GM19043 (cell line): ENCODE data around the gene UHRF2.
"Not testable (repeated sequence)": the region's sequence is repeated elsewhere in the genome, so short reads cannot be mapped to it uniquely, and the experiment has no call there.

Experiments
- ATAC-seq: cut with Tn5 transposase; IDR thresholded peaks from one replicate; pipeline ENCODE4 v1.9.1; 2021; ENCODE audit warnings: low read depth; ENCODE audit not compliant: unreplicated experiment

The UHRF2 gene

DNA sequence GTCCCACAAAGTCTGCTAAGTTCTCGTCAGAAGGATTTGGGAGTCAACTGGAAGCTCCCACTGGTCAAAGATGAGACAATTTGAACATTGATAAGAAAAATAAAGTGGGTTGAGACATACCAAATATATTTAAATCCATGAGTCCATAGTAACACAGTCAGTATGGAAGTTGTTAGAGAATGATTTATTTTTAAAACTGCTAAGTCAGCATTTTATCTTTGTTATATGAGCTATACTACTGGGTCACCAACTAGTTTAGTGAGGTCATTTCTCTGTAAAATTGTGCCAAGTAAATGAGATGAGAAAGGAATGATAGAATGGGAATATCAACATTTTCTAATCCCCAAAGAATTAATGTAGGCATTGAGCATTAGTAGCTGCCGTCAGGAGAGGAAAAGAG, 60.2 kb downstream of the UHRF2 start:
- ATAC-seq: no peak

DNA sequence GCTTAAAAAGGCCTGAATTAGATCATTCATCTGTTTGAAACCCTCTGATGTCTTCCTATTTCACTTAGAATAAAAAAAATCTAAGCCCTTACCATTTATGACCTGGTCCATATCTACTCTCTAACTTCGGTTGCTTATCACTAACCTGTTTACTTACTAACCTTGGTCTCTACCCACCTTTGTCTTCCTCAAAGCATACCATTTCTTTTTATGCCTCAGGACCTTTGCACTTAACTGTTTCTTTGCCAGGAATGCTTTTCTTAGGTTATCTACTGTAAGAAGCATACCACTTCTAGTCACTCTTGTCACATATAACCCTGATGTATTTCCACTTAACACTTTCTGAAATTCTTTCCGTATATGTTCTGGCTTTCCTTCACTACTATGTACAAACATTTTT, 67.0 kb downstream of the UHRF2 start:
- ATAC-seq: no peak

DNA sequence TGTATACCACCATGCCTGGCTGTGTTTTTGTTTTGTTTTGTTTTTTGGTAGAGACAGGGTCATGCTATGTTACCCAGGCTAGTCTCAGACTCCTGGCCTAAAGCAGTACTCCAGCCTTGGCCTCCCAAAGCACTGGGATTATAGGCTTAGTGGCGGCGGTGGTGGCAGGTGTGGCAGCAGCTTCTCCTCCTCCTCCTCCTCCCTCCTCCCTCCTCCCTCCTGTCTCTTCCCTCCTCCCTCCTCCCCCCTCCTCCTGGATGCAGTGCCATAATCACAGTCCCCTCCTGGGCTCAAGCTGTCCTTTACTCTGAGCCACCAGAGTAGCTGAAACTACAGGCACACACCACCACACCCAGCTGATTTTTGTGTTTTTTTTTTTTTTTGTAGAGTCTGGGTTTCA, 71.2 kb downstream of the UHRF2 start:
- ATAC-seq: no peak

DNA sequence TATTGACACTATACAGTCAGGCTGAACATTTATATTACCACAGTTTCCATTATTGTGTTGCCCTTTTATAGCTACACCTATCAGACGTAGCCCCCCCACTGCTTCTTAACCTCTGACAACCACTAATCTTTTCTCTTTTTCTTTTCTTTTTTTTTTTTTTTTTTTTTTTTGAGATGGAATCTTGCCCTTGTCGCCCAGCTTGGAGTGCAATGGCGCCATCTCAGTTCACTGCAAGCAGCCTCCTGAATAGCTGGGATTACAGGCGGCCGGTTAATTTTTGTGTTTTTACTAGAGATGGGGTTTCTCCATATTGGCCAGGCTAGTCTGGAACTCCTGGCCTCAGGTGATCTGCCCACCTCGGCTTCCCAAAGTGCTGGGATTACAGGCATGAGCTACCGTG, 75.4 kb downstream of the UHRF2 start:
- ATAC-seq: no peak

DNA sequence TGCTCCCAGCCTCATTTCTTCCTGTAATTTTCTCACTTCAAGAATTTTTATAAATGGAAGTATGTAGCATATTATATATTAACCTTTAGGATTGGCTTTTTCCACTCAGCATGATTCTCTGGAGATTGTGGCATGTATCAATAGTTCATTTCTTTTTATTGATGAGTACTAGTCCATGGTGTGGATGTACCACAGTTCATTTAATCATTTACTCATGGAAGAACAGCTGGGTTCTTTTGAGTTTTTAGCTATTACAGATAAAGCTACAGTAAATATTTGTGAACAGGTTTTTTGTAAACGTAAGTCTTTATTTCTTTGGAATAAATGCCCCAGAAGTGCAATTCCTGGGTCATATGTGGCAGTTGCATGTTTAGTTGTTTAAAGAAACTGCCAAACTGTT, 76.1 kb downstream of the UHRF2 start:
- ATAC-seq: no peak

DNA sequence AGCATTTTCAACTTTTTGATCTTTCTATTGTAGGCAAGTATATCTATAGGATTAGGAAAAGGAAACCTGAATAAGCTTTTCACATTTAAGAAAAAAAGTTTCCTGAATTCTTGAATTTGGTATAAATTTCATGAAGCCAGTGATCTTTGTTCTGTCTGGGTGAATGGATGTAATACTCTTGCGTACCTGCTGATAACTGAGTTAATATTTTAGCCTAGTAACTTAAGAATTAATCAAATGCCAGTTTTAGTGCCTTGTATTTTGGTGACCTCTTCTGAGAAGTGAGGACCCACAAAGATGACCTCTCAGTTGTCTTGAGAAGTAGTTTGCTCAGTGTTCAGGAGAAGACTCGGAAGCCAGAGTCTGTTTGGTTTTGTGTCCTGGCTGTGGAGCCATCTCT, 77.9 kb downstream of the UHRF2 start:
- ATAC-seq: no peak

DNA sequence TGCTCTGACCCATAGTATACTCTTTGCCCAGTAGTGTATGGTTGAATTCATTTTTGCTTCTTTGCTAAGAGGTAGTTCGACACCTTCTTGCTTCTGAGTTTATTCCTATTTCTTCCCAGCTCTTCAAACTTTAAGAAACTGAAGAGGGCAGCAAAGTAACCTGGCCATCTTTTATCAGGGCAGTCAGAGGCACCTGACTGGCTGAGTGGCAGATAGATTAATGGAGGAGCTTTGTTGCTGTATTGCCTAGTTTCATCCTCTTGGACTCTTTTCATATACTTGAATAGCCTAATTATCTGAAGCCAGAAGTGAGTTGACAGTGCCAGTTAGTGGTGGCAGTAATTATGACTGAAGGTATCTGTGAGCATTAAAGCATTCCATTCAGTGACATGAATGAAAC, 82.5 kb downstream of the UHRF2 start:
- no peak for ATAC-seq

DNA sequence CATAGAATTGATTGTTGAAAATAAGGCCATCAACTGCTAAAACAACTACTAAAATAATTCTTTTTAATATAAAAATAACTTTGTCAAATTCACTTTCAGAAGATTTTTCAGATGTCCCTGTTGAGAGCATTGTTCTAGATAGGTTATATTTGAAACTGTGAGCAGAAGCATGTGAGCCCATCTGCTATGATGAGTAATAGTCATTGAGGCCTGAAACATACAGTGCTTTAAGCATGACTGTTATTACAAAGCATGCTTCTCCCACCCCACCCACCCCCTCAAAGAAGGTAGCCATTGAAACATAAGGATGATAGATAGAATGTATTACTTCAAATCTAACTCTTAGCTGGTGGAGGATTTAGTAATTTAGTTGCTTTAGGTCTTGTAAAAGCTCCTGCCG, 86.0 kb downstream of the UHRF2 start:
- ATAC-seq: no peak

DNA sequence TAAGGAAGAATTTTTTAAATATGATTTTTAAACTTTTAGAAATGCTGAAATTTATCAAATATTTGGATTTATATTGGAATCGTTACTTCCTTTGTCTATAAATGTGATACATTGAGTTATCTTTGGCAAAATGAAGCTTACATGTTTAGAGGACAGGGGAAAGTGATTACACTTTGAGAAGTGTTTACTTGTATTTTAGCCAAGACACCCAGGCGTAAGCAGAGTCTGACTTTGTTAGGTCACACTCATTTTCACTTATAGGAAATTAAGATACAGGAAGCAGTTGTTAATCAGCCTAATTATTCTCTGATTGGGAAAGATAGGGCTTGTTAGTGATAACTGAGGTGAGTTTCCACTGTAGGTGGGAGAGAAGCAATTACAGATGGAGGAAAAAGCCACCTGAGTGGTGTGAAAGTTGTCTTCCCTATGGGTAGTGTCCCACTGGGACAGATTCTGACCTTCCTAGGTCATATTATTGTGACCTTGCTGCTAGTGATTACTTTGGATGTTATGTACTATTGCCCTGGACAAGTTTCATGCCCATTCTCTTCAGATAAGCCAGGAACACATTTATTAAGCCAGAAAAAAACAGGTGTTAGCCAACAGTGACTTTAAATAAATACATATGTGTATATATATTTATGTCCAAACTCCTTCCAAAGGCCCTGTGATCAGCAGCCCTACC, 88.7 kb downstream of the UHRF2 start:
- ATAC-seq: no peak

DNA sequence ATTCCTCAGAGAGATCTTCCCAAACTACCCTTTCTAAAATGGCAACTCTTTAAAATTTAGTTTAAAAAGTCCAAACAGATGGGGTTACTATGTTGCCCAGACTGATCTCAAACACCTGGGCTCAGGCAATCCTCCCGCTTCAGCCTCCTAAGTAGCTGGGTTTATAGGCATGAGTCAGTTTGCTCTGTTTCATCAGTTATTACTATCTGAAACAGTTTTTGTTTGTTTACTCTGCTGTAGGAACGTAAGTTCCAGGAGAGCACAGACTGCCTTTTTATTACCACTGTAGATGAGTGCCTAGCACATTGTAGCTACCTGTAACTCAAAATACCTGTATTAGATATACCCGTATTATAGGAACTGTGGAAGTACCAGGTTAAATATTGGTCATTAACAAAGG, 89.4 kb downstream of the UHRF2 start:
- no peak for ATAC-seq

DNA sequence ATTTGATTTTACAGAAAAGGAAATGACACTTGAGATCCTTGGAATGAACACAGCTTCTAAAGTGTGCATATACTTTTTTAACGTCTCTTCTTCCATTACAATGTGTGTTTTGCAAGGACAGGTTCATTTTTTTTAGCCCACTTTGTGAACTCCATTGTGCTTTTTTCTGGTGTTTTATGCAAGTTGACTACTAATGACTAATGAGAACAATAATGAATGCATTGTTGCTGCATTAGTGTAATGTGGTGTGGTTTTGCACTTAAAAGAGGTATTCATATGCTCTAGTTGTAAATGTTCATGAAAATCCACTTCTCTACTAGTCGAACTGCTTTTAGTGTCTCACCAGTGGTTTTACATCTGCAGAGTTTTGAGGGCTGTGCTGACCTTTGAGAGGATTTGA, 93.6 kb downstream of the UHRF2 start:
- ATAC-seq: no peak

DNA sequence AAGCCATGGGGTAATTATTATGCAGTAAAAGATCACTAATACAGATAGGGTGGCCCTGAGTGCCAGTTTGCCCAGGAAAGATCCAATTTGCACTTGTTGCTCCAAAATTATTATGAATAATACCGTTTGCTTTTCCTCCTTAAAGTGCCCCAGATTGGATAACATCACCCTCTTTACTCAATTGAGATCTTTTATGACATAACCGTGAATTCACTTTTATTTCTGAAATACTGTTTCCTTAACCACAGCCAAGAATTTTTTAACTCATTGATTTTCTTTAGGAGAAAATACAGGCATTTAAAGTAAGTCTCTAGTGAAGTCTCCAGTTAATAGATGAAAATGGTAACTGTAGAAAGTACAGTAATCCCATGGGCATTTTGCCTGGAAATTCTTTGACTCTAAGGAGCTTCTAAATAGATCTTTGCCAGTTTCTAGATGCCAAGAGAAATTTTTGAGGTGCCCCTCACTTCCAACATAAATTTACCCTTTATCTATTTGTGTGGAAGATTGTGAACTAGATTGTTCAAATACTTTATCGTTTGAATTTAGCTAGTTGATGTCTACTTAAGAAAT, 99.2 kb downstream of the UHRF2 start:
- no peak for ATAC-seq

DNA sequence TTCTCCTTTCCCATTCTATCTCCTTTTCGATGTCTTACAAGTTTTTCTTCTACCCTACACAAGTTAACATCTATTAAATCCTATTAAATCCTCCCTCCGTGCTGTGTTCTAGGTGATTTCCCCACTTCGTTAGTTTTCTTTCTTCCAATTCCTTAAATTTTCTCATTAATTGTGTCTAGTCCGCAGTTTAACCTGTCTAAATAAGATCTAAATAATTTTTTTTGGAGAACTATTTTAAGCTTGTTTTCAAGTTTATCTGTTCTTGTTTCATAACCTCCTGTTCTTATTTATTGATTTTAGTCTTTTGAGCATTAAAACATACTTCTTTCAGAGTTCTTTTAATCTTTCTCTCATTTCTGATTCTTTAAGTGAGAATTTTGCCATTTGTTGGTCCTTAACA, 109.3 kb downstream of the UHRF2 start:
- no peak for ATAC-seq

DNA sequence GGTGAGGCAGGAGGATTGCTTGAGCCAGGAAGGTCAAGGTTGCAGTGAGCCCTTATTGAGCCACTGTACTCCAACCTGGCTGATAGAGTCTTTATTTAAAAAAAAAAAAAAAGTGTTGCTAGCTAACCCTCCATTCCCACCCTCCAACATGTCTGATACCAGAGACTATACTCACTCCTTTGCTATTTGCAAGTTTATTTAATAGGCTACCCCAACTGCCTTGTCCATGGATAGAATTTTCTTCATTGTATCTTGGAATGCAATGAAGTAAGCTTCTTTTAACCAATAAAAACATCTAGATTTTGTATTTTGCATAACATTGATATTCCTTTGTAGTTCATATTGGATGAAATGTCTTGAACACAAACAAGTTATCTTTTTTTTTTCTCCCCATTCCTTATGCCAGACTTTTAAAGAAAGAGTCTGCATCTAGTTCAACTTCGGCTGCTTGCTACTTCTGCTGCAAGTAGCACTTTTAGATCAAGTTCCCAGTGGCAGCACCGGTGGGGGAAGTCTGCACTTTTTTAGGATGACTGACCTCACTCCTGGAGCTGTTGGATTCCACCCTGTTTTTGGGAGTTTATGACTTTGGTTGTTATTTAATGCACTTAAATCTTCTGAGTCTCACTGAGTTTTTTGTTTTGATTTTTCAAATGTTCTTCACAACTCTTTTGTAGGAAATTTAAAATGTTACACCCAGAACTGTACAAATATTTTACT, 112.5 kb downstream of the UHRF2 start:
- no peak for ATAC-seq

DNA sequence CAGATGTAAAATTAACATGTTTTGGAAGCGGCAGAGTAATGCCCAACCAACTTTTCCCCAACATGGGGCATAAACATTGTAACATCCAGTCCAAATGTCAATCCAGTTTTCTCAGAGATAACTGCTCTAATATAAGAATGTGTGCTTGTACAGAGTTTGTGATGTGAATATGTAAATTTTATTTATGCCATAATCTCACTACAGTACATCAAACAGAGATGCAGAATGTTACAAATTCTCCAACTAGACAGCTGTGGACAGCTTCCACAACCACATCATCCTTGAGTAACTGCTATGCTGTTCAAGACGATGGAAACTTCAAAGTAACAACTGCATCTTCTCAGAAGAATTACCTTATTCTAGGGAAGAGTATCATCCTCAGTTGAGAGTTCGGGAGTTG, 122.6 kb downstream of the UHRF2 start:
- no peak for ATAC-seq

DNA sequence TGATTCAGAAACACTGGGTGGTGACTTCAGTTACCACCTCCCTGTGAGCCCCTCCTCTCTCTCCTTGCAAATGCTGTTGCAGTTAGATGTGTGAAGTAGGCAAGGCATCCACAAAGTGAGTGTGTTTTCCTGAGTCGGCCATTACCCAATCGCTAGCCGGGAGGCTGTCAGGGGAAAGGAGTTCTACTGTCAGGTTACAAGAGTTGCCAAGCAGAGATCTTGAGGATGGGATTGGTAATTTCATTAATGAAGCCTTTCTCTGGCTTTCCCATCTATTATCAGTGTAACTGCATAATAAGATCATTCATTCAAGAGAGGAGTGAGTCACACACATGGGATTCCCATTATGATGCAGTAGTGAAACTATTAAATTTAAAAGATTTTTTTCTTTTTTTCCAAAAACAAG, 125.7 kb downstream of the UHRF2 start:
- no peak for ATAC-seq

DNA sequence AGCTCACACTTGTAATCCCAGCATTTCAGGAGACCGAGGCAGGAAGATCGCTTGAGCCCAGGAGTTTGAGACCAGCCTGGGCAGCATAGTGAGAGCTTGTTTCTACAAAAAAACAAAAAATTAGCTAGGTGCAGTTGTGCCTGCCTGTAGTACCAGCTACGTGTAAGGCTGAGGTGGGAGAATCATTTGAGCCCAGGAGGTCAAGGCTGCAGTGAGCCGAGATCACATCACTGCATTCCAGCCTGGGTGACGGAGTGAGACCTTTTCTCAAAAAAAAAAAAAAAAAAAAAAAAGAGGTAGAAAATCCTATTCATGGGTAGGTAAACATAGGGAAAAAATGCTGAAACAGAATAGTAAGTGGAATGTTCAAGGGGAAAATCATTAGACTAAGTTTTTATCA, 129.6 kb downstream of the UHRF2 start:
- not testable (repeated sequence) for ATAC-seq

DNA sequence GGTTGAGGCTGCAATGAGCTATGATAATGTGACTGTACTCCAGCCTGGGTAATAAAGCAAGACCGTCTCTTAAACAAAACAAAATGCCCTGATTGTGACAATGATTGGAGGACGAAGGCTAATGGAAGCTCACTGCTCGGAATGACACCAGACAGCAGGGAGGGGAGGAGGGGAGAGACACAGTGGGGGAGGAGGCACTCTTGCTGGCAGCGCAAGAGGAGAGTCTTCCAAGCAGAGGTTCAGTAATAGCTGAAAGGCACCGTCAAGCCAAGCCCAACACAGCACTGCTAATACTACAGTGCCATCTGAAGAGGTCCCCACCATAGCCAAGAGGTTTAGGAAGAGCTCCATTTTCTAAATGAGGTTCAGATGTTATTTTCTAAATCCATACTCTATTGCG, 130.2 kb downstream of the UHRF2 start:
- ATAC-seq: no peak

DNA sequence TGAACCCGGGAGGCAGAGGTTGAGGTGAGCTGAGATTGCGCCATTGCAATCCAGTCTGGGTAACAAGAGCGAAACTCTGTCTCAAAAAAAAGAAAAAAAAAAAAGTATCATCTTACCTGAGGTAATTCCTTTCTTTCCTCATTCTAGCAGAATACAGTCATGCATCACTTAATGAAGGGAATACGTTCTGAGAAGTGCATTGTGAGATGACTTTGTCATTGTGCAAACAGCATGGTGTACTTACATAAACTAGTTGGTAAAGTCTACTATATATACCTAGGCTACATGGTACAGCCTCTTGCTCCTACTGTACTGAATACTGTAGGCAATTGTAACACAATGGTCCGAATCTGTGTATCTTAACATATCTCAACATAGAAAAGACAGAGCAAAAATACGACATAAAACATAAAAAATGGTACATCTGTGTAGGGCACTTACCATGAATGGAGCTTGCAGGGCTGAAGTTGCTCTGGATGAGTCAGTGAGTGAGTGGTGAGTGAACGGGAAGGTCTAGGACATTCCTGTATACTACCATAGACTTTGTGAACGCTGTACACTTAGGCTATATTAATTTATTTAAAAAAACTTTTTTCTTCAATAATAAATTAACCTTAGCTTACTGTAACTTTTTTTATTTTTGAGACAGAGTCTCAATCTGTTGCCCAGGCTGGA, 132.2 kb downstream of the UHRF2 start:
- ATAC-seq: no peak

DNA sequence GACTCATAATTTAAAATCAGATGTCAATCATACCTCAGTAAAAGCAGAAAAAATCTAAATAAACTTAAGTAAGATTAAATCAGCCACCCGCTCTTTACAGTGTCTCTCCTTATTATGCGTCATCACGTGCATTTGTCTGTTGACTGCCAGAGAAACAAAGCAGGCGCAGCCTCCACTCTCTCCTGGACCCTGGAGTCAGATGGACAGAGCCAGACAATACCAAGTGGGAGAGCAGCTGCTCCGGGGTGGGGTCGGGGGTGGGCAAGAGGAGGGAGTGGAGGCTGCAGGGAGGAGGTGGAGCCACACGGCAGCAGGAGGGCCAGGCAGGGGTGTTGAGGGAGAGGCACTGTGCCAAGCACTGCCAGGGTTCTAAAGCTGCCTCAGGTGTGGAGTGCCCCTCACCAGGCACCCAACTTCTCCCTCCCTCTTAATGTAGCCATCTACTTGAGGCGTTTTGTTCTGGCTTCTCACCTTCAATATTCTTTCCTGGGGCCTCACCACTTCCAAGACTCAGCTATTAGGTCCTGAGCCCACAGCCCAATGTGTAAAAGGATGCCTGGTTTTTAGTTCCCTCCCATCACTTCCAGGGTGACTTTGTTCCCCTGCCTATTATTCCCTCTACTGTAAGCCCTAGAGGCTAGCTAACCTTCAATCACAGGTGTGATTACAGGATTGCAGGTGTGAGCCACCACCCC, 136.3 kb downstream of the UHRF2 start:
- no peak for ATAC-seq

DNA sequence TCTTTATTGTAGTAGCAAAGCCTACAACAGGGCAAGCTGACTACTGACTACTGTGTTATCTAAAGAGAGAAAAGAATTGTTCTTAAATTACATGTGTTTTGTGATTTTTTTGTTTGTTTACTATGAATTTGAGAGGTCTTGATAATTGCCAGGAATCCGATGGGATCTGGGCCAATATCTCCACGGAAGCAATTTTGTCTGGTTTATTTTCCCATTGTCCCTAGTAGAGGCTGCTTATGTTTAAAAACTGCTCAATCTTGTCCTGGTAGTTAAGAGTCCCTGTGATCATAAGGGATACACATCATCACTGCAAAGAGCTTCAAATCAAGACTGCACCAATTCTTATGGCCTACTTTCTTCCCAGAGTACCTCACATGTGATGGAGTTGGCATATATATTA, 138.1 kb downstream of the UHRF2 start:
- no peak for ATAC-seq
